Measurements from ENCODE around the gene TELO2.

DNA sequence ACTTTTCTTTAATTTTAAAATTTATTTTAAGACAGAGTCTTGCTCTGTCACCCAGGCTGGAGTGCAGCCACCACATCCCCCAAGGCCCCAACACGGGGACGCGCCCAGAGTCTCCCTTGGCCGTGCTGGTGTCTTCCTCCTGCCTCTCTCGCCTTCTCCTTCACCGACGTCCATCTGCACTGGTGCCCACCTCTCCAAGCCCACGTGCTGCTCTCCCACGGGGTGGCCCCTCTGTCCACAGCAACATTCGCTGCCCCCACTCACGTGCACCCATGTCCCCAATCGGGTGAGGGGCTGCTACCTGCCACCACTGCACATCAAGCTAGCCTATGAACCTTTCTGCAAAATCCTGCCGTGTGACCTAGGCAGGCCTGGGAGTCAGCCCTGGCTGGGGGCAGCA, 43.4 kb downstream of the TELO2 start:
- TF ChIP-seq ATF3 (IDR thresholded peaks at IDR 0.05) (no peak), TAF1 (conservative IDR thresholded peaks at IDR 0.05) (no peak), JUND (IDR thresholded peaks at IDR 0.05) (no peak)
- TF ChIP-seq, protein P1, sequence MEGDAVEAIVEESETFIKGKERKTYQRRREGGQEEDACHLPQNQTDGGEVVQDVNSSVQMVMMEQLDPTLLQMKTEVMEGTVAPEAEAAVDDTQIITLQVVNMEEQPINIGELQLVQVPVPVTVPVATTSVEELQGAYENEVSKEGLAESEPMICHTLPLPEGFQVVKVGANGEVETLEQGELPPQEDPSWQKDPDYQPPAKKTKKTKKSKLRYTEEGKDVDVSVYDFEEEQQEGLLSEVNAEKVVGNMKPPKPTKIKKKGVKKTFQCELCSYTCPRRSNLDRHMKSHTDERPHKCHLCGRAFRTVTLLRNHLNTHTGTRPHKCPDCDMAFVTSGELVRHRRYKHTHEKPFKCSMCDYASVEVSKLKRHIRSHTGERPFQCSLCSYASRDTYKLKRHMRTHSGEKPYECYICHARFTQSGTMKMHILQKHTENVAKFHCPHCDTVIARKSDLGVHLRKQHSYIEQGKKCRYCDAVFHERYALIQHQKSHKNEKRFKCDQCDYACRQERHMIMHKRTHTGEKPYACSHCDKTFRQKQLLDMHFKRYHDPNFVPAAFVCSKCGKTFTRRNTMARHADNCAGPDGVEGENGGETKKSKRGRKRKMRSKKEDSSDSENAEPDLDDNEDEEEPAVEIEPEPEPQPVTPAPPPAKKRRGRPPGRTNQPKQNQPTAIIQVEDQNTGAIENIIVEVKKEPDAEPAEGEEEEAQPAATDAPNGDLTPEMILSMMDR (IDR thresholded peaks at IDR 0.05; ENCODE audit: low read depth, low read length, missing input control): no peak
- TF ChIP-seq, protein P2, sequence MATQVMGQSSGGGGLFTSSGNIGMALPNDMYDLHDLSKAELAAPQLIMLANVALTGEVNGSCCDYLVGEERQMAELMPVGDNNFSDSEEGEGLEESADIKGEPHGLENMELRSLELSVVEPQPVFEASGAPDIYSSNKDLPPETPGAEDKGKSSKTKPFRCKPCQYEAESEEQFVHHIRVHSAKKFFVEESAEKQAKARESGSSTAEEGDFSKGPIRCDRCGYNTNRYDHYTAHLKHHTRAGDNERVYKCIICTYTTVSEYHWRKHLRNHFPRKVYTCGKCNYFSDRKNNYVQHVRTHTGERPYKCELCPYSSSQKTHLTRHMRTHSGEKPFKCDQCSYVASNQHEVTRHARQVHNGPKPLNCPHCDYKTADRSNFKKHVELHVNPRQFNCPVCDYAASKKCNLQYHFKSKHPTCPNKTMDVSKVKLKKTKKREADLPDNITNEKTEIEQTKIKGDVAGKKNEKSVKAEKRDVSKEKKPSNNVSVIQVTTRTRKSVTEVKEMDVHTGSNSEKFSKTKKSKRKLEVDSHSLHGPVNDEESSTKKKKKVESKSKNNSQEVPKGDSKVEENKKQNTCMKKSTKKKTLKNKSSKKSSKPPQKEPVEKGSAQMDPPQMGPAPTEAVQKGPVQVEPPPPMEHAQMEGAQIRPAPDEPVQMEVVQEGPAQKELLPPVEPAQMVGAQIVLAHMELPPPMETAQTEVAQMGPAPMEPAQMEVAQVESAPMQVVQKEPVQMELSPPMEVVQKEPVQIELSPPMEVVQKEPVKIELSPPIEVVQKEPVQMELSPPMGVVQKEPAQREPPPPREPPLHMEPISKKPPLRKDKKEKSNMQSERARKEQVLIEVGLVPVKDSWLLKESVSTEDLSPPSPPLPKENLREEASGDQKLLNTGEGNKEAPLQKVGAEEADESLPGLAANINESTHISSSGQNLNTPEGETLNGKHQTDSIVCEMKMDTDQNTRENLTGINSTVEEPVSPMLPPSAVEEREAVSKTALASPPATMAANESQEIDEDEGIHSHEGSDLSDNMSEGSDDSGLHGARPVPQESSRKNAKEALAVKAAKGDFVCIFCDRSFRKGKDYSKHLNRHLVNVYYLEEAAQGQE (IDR thresholded peaks at IDR 0.05): no peak
